GM12875 (cell line): ENCODE measurements around the gene MITF.

Experiments used
- H3K4me3 ChIP-seq: one replicate; pipeline ENCODE4 v1.5.1; 2011; ENCODE audit warnings: low read depth, low read length, control low read depth
- CTCF ChIP-seq: IDR thresholded peaks from 2 replicates; pipeline ENCODE4 v1.5.1; 2011; ENCODE audit warnings: low read depth, mild to moderate bottlenecking, control low read depth, inconsistent platforms, low read length, moderate library complexity, borderline replicate concordance; ENCODE audit not compliant: insufficient read depth

Gene MITF

DNA sequence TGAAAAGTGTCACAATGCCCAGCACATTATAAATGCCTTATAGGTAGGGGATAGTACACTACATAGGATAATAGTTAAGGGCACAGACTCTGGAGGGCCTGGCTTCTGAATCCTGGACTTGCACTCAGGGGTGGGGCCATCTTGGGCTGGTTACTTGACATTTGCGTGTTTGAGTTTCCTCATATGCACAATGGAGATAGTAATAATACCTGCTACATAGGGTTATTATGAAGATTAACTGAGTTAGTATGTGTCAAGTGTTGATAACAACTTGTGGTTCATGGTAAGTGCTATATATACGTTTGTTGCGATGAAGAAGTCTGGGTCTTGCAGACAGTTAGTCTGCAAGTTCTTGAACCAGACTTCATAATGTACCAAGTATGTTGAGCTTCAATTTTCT lies 37.0 kb downstream of the MITF start:
- no peak overlapping the region for H3K4me3 ChIP-seq
- no peak for TF ChIP-seq CTCF

DNA sequence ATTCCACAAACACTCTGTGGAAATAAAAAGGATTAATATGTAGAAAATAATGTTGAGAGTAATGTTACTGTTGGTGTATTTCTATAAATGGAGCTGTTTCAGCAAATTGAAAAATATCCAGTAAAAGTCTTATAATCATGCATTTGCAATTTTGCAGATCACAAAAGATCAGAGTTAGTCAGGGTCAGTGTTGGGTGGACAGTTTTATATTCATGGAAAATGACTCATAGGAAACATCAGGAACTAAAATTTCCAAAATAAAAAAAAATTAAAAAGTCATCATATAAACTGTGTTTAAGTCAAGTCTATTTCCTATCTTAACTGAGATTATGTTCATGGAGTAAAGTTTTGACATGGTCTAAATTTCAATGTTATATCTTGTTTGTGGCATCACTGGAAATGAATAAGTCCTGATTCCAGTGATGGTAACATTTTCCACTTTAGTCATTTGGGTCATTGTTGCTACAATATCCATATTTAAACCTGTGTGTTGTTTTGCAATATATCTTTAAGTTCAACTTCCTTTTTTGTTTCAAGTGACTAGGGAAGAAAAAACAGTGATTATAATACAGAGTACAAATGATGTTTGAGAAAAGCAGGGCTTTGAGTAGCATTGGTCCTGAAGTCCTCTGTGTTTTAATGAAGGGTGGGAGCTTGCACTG lies 37.8 kb downstream of the MITF start:
- H3K4me3 ChIP-seq = no peak overlapping the region
- no peak for TF ChIP-seq CTCF

- no peak for TF ChIP-seq CTCF
- no peak overlapping the region for H3K4me3 ChIP-seq
These were observed 38.3 kb downstream of the MITF start for GRCh38 chr3:69777582-69777967.

DNA sequence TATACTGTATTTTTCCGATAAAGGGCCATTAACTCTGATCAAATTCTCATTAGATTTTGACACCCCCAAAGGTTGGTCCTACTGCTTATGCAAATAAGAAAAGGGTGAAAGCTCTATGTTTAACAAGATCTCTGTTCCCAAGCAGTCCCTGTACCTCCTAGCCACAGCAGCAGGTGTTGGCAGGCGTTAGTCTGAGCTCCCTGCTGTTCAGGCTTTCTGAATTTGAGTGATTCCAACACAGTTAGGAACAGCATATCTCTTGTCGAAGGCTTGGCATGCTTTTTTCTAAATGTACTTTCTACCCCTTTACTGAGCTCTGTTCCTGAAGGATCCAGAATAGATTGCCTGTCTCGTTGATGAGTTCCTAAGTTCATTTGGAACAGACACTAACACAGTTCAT lies 42.3 kb downstream of the MITF start:
- TF ChIP-seq CTCF = no peak
- no peak overlapping the region for H3K4me3 ChIP-seq

DNA sequence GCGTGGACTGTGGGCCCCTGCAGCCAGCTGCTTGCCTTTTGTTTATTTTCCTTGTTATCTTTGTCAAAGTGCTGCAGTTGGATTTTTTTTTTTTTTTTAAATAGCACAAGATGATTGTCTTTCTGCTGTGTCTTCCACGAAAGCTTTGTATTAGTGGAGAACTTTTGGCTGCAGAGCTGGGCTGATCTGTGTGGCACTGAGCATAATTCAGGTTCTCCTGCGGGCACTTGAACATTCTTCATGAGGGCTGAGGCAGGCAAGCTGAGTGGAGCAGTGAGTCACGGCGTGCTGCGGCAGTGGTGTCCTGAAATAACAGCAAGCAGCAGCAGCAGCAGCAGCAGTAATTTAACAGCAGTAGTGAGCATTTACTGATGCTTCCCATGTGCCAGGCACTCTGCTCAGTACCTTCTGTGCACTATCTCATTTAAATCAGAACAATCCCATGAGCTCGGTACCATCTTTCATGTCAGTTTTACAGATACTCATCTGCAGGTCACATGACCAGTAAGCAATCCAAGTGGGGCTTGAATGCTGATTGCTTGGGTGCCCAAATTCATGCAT lies 45.8 kb downstream of the MITF start:
- no peak for TF ChIP-seq CTCF
- H3K4me3 ChIP-seq = no peak overlapping the region

GRCh38 chr3:69785769-69786320 lies 46.6 kb downstream of the MITF start:
- H3K4me3 ChIP-seq = no peak overlapping the region
- no peak for TF ChIP-seq CTCF

DNA sequence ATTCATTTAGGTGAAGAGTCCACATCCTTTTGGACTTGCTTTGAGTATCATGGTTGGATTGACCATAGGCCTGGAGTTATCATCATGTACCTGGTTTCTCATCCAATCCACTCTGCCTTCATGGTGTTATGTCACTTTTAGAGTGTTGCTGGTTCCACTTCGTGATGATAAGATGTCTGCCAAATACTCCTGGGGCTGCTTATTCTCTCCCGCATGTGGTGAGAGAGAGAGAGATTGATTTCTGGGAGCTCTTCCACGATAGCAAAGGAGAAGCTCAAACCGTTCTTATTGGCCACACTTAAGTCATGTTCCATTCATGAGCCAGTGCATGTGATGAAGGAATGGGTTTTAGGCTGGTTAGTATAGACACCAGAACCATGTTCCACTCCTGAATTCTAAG lies 47.6 kb downstream of the MITF start:
- no peak overlapping the region for H3K4me3 ChIP-seq

More for the DNA sequence above, 47.6 kb downstream of the MITF start:
- no peak for TF ChIP-seq CTCF
